NCI-H2107 treated with DMSO at 0.1 percent for 48 hours (cell line): ENCODE results near the gene CCDC40.
A peak's percentile ranks its signal among the peaks of the same experiment; 100 is the strongest.

Experiments
- DNase-seq: peaks from one replicate; lab custom pipeline; 2025; ENCODE audit not compliant: unreplicated experiment; lab: John Stamatoyannopoulos, UW

The CCDC40 gene

DNA sequence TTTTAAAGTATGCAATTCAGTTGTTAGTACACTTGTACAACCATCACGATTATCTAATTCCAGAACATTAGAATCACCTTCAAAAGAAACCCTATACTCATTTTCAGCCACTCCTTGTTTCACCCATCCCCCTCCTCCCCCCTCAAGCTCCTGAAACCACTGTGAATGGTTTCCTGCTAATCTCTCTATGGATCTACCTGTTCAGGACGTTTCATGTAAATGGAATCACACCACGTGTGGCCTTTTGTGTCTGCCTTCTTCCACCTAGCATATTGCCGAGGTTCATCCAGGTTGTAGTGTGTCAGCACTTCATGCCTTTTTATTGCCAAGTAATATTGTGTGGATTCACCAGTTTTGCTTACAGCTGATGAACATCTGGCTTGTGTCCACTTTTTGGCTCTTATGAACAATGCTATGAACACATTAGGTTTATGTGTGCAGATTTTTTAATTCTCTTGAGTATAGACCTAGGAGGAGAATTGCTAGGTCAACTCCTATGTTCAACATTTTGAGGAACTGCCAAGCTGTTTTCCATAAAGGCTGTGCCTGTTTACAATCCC, 92.6 kb downstream of the CCDC40 start:
- DNase-seq, result no peak

DNA sequence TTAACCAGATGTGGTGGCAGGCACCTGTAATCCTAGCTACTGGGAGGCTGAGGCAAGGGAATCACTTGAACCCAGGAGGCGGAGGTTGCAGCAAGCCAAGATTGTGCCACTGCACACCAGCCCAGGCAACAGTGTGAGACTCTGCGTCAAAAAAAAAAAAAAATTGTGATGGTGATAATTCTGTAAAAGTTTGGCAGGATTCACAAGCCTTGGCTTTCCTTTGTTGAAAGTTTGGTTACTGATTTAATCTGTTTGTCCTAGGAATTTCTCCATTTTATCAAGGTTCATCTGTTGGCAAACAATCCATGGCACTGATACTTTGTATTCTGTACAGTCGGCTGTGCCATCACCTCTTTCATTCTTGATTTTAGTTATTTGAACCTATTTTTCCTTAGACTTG, 94.5 kb downstream of the CCDC40 start:
- no peak for DNase-seq

GRCh38 chr17:80132906-80133625, 96.6 kb downstream of the CCDC40 start:
- DNase-seq, result no peak

DNA sequence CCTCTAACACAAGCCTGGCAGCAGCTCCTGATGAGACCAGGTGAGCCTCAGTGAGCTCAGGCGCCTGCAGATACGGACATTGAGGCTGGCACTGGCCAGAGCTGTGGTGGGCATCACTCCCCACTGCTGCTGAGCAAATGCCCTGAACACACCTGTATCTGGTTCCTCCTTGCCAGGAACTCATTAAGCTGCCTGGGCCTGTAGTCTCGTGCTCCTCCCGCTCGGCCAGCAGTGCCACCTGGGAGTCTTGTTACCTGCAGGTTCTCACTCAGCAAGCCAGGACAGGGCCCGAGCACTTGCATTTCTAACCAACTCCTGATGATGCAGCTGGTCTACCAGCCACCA, 97.2 kb downstream of the CCDC40 start:
- DNase-seq, result no peak

DNA sequence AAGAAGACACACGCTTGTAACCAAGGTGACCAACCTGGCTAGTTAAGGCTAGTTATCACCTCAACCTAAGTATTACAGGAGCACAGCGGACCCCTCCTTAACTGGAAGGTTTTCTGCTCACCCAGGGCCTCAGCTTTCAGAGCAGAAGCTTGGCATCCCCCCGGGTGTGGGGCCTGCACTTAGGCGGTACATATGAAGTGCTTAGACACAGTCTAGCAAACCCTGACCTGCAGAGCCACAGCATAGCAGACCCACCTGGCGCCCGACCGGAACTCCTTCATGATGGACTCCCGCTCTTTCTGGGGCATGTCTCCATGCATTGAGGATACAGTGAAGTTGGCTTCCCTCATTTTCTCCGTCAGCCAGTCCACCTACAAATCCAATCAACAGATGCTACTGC, 100.7 kb downstream of the CCDC40 start:
- DNase-seq, result no peak

- no peak for DNase-seq
Measured at GRCh38 chr17:80138856-80139426, 102.5 kb downstream of the CCDC40 start.

DNA sequence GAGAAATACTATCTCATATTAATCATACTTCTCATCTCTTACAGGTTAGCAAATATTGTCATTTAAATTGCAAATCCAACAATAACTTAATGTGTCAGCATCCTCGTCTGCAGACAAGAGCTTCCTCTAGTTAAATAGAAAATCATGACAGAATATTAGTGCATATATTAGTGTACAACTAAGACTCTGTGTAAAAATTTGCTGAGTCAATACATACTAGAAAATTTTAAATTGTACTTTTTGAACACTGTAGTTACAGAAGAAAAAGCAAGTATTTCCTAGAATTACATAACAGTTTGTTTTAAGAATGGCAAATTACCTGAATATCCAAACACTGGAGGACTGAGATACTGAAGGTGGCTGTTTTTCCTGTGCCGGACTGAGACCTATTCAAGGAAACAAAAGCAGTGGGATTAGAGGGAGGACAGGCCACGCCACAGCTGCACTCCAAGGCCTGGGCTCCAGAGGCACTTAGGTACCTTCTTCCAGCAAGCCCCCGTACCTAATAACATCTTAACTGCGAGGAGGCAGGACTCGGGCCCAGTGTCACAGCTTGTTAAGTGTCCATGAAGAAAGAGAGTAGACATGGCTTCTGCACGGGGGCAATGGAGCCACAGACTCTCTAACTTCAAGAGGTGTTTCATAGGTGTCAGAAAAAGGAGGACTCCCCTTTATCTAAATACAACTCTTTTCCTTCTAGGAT, 105.2 kb downstream of the CCDC40 start:
- DNase-seq, result no peak

DNA sequence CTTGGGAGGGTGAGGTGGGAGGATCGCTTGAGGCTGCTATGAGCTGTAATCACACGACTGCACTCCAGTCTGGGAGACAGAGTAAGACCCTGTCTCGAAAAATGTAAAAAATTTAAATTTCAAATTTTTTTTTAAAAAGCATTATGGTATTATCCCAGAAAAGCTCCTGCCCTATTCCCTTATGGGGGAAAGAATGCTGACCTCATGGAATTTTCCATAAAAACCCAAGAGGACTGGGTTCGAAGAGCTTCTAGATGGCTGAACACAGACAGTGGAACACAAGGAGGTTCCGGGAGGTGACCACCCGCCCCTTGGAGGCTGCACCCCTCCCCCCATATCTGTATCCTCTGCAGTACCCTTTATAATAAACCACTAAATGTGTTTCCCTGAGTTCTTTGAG, 106.5 kb downstream of the CCDC40 start:
- DNase-seq, result no peak

GRCh38 chr17:80145076-80146075, 108.9 kb downstream of the CCDC40 start:
- DNase-seq, result no peak

GRCh38 chr17:80146121-80147034, 109.9 kb downstream of the CCDC40 start:
- DNase-seq, result no peak

DNA sequence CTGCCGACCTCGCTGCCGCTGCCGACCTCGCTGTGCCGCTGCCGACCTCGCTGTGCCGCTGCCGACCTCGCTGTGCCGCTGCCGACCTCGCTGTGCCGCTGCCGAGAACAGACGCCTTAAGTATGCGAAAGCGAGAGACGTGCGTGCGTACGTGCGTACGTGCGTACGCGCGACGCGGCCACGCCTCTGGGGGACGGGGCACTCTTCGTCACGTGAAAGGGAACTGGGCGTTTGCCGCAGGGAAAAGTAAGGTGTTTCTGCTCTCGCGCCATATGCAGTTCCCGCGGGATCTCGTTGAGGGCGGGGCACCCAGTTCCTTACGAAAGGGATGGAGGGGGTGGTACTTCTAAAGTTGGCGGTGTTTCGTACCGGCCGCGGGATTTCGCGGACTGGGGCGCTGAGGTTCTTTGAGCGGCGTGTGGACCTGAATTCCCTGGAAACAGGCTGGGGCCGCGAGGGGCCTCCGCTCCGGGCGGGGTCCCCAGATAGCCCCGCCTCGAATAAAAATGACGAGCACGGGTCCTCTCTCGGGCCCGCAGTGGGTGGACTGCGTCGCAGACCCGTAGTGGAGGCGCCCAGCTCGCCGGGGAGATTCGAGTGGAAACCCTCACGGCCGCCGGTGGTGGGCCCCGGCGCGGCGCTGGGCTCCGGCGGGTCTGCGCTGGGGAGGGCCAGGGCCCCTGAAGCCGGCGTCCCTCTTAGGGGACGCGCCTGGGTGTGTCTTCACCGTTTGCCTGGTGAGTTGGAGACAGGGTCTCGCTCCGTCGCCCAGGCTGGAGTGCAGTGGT, 110.8 kb downstream of the CCDC40 start, which contains the start of gene EIF4A3:
TSS of gene EIF4A3 (minus strand) at position 94 of the 788 bp plus-strand sequence. CDS start 167 bp downstream, outside the sequence.
- DNase-seq, result peak; percentile 92
